ENCODE measurements around the gene YIF1B. TPM values are rescaled to one million over a fixed set of nuclear protein-coding genes. Genes with fewer than 3 reads are reported as not detected.
"Not testable (repeated sequence)": the region's sequence is repeated elsewhere in the genome, so short reads cannot be mapped to it uniquely, and the experiment has no call there.

YIF1B gene
- total RNA-seq, 2 experiments from 2014 or later, result 56.0 to 61.1 TPM

DNA sequence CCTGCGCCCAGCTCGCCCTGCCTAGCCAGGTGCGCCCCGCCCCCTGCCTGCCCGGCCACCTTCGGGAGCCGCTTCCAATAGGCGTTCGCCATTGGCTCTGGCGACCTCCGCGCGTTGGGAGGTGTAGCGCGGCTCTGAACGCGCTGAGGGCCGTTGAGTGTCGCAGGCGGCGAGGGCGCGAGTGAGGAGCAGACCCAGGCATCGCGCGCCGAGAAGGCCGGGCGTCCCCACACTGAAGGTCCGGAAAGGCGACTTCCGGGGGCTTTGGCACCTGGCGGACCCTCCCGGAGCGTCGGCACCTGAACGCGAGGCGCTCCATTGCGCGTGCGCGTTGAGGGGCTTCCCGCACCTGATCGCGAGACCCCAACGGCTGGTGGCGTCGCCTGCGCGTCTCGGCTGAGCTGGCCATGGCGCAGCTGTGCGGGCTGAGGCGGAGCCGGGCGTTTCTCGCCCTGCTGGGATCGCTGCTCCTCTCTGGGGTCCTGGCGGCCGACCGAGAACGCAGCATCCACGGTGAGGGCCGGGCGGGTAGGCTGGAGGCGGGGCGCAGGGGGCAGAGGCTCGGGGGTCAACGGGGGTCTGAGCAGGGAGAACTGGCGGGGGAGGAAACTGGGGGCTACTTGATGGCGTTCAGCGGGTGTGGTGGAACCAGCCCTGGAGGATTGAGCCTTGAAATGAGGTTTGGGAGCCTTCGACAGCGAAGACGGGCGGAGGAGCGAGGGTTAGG, 51.1 kb downstream of the YIF1B start, which contains the start of gene SPINT2:
Gene SPINT2 (plus strand): TSS at position 88 of the 727 bp plus-strand sequence. CDS start 320 bp downstream, at position 408.
- Mint-ChIP-seq H3K27me3 (ENCODE audit: low read depth) (no peaks in the 10 kb centered on the region), H3K9me3 (no peaks in the 10 kb centered on the region), H3K4me1 (ENCODE audit: low read depth) (peaks cover 34% of the 10 kb centered on the region), H3K4me3 (peak within 1 kb of the TSS; percentile 82), H3K27ac (peak within 1 kb of the TSS; percentile 90), H3K36me3 (ENCODE audit: low read depth) (no peaks in the 10 kb centered on the region)
- DNase-seq, result no peak
- intact Hi-C loops (cut with micrococcal nuclease), result loop anchor here (1.0 to 10.0 kb wide), 4 partner anchors 52 to 670 kb away; partner anchors contain the start of genes PSMD8, ZNF540 and ZNF571
- CTCF ChIA-PET, result interaction anchor here (0.6 to 1.1 kb wide), 3 partner anchors 8 to 72 kb away, joined by 3 read pairs; no protein-coding TSS in a partner anchor

DNA sequence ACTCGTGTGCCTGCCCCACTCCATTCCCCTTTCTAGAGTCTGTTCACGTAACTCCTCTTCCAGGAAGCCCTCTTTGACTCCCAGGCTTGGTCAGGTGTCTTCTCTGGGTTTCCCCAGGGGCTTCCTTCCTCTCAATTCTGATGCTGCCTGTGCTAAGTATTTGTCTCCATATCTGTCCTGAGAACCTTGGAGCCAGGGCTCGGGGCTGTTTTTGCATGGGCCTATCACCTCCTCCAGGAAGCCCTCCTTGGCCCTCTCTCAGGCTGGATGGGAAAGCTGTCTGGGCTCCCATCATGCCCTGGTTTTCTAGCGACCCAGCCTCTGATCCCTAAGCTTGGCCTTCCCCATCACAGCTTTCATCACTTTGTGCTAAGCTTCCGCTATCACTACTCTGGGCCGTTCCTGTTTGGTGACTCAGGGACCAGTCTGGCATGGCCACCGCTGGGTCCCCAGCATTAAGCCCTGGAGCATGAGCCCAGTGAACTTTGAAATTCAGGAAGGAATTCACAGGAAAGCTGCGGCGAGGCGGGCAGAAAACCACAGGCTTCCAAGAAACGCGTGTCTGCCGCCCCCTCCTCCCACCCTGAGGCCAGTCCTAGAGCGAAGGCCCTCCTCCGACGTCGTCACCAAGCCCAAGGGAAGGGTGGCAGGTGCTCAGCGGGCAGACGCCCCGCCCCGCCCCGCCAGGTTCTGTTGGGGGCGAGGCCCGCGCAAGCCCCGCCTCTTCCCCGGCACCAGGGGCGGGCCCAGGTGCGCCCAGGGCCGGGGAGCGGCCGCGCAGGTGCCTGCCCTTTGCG, 51.9 kb downstream of the YIF1B start:
- CTCF ChIA-PET, result interaction anchor here (0.9 to 1.0 kb wide), 3 partner anchors 8 to 110 kb away, joined by 3 read pairs; partner anchors contain the start of gene PSMD8
- H3K9me3 Mint-ChIP-seq, result no peaks in the 10 kb centered on the region
- DNase-seq, result peak; percentile 86

DNA sequence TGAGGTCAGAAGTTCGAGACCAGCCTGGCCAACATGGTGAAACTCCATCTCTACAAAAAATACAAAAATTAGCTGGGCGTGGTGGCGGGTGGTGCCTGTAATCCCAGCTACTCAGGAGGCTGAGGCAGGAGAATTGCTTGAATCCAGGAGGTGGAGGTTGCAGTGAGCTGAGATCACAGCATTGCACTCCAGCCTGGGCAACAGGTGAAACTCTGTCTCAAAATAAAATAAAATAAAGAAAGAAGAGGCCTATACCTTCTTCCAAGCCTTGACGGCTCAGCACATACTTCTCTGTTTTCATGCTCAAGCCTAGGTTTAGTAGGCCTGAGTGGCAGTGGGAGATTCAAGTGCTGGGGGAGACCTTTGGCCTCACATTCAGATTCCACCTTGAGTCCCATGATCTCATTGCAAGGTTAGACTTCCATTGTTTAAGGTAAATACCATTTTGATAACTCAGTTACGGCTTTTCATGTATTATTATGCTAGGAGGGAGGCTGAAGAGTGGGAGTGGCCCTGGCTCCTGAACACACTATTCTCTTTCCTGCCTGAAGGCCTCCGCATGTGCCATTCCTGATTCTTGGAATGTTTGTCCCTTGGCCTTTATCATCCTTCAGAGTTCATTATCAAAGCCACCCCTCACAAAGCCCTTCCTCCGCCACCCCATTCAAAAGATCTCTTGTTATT, 53.0 kb downstream of the YIF1B start:
- H3K27ac Mint-ChIP-seq, result peak overlapping the region; percentile 90
- H3K4me3 Mint-ChIP-seq, result no peak overlapping the region
- CTCF ChIA-PET, result interaction anchor here (0.6 to 1.0 kb wide), 2 partner anchors 112 to 391 kb away, joined by 3 to 4 read pairs; partner anchors contain the start of gene PSMD8
- no peaks in the 10 kb centered on the region for H3K9me3 Mint-ChIP-seq
- no peaks in the 10 kb centered on the region for H3K36me3 Mint-ChIP-seq (ENCODE audit: low read depth)
- peaks cover 34% of the 10 kb centered on the region for H3K4me1 Mint-ChIP-seq (ENCODE audit: low read depth)
- DNase-seq, result no peak
- peaks cover 6% of the 10 kb centered on the region for H3K27me3 Mint-ChIP-seq (ENCODE audit: low read depth)
- intact Hi-C loops (cut with micrococcal nuclease), result loop anchor here (1.0 to 10.0 kb wide), 3 partner anchors 73 to 668 kb away; partner anchors contain the start of genes CATSPERG, ZNF540 and ZNF571

More for the DNA sequence above, 51.9 kb downstream of the YIF1B start:
- Mint-ChIP-seq H3K27ac (peak overlapping the region; percentile 90), H3K4me3 (peak overlapping the region; percentile 80), H3K27me3 (ENCODE audit: low read depth) (peaks cover 3% of the 10 kb centered on the region), H3K36me3 (ENCODE audit: low read depth) (no peaks in the 10 kb centered on the region), H3K4me1 (ENCODE audit: low read depth) (peaks cover 34% of the 10 kb centered on the region)
- intact Hi-C loops (cut with micrococcal nuclease), result loop anchor here (1.0 to 10.0 kb wide), 5 partner anchors 52 to 669 kb away; partner anchors contain the start of genes CATSPERG, PSMD8, ZNF540 and ZNF571

DNA sequence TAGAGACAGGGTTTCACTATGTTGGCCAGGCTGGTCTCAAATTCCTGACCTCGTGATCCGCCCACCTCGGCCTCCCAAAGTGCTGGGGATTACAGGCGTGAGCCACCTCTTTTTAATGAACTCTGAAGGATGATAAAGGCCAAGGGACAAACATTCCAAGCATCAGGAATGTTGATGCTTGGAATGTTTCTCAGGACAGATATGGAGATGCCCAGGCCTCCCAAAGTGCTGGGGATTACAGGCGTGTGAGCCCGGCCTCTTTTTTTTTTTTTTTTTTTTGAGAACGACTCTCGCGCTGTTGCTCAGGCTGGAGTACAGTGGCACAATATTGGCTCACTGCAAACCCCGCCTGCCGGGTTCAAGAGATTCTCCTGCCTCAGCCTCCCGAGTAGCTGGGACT, 53.8 kb downstream of the YIF1B start:
- H3K4me1 Mint-ChIP-seq (ENCODE audit: low read depth), result peaks cover 28% of the 10 kb centered on the region
- not testable (repeated sequence) for H3K4me3 Mint-ChIP-seq; H3K9me3 Mint-ChIP-seq; H3K36me3 Mint-ChIP-seq (ENCODE audit: low read depth); H3K27me3 Mint-ChIP-seq (ENCODE audit: low read depth); DNase-seq; H3K27ac Mint-ChIP-seq
- CTCF ChIA-PET, result interaction anchor here (0.6 to 1.0 kb wide), 2 partner anchors 112 to 392 kb away, joined by 3 to 4 read pairs; partner anchors contain the start of gene PSMD8
- intact Hi-C loops (cut with micrococcal nuclease), result loop anchor here (5.0 to 10.0 kb wide), 2 partner anchors 590 to 667 kb away; partner anchors contain the start of genes ZNF540 and ZNF571

DNA sequence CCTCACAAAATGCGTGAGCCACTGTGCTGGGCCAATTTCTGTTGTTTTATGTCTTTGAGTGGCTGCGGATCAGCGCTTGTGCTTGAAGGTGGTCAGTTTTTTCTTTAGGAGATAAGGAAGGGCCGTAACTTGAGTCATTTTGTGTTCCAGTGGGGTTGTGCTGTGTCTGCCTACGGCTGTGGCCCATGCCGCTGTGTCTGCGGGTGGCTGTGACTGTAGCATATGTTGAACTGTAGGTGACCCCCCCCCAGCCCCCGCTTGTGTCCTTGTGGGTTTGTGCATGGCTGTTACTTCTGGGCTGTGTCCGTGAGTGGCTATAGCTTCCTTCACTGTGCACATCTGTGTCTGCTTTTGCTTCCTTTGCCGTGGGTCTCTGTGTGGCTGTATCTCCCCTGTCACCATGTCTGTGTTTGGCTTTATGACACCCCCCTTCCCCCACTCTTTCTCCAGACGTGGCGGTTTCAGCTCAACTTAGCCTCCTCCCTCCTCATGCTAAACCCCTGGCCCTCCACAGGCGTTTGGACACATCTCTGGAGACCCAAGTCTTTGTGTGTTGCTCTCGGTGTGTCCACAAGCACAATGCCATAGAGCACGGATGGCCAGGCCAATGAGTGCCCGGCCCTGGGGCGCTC, 60.2 kb downstream of the YIF1B start:
- no peak for DNase-seq
- H3K4me1 Mint-ChIP-seq (ENCODE audit: low read depth), result peaks cover 6% of the 10 kb centered on the region
- H3K4me3 Mint-ChIP-seq, result no peak overlapping the region
- H3K36me3 Mint-ChIP-seq (ENCODE audit: low read depth), result no peaks in the 10 kb centered on the region
- intact Hi-C loops (cut with micrococcal nuclease), result no loop called here
- no peaks in the 10 kb centered on the region for H3K9me3 Mint-ChIP-seq
- CTCF ChIA-PET, result interaction anchor here (0.7 to 1.4 kb wide), 6 partner anchors 8 to 27 kb away, joined by 3 to 4 read pairs (median 3); no protein-coding TSS in a partner anchor
- peaks cover 23% of the 10 kb centered on the region for H3K27me3 Mint-ChIP-seq (ENCODE audit: low read depth)
- no peak overlapping the region for H3K27ac Mint-ChIP-seq

DNA sequence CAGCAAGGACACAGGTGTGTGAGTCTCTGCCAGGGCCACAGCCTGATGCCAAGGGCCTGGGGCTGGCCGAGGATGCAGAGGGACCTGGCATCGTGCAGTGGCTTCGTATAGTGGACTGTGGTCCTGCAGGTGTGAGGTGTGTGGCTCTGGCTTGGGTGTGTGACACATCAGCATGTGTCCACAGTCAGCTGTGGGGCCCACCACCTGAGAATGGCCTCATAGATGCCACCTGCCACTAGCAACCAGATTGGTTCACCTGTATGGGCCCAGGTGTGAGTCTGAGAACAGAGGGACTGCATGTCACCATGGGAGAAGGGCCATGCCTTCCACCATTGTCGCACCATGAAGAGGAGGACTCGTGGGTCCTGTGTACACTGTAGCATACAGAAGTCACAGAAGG, 62.0 kb downstream of the YIF1B start:
- H3K4me1 Mint-ChIP-seq (ENCODE audit: low read depth), result peaks cover 6% of the 10 kb centered on the region
- H3K4me3 Mint-ChIP-seq, result no peak overlapping the region
- H3K36me3 Mint-ChIP-seq (ENCODE audit: low read depth), result no peaks in the 10 kb centered on the region
- no peaks in the 10 kb centered on the region for H3K9me3 Mint-ChIP-seq
- H3K27me3 Mint-ChIP-seq (ENCODE audit: low read depth), result peaks cover 20% of the 10 kb centered on the region
- H3K27ac Mint-ChIP-seq, result no peak overlapping the region
- CTCF ChIA-PET, result interaction anchor here (1.1 kb wide), 1 partner anchor 82 kb away, joined by 3 read pairs; the partner anchor contains the start of gene CATSPERG
- DNase-seq, result no peak
- intact Hi-C loops (cut with micrococcal nuclease), result no loop called here

Other genes with a start within 250 kb of the YIF1B start
- gene DPF1, start 91.7 kb downstream of the YIF1B start, total RNA-seq, result under 1 TPM; 0.41 to 0.77 TPM
- gene PPP1R14A, start 59.6 kb downstream of the YIF1B start, total RNA-seq, result not detected
- 10 to 100 TPM; 35.3 to 36.5 TPM for gene SPINT2, start 51.4 kb downstream of the YIF1B start, total RNA-seq
- gene C19orf33, start 11.7 kb downstream of the YIF1B start, total RNA-seq, result not detected
- 1 to 10 TPM; 4.7 to 5.8 TPM for gene KCNK6, start 3.9 kb upstream of the YIF1B start, total RNA-seq
- gene CATSPERG, start 19.9 kb upstream of the YIF1B start, total RNA-seq, result 1 to 10 TPM; 2.5 to 2.7 TPM
- 100 to 1,000 TPM; 194 to 204 TPM for gene PSMD8, start 58.6 kb upstream of the YIF1B start, total RNA-seq
- under 1 TPM; 0.26 to 0.40 TPM for gene GGN, start 72.1 kb upstream of the YIF1B start, total RNA-seq
- gene SPRED3, start 72.8 kb upstream of the YIF1B start, total RNA-seq, result 1 to 10 TPM; 1.6 to 1.7 TPM
- 10 to 100 TPM; 21.5 to 27.0 TPM for gene FAM98C, start 87.1 kb upstream of the YIF1B start, total RNA-seq
- gene RASGRP4, start 110.3 kb upstream of the YIF1B start, total RNA-seq, result under 1 TPM; 0.30 to 0.41 TPM
- 1 to 10 TPM in 1 of 2 experiments, under 1 TPM in 1; 0.96 to 1.6 TPM for gene RYR1, start 117.7 kb upstream of the YIF1B start, total RNA-seq